CD4-positive, alpha-beta T cell treated with Interleukin-6 at 100 ng/mL for 8 hours (primary cell): ENCODE results near the gene ARHGAP4.

ENCODE experiments used
- DNase-seq: peaks from one replicate; pipeline ENCODE4 v3.0.0-alpha.2; 2020; ENCODE audit warnings: mixed read lengths, low spot score

The ARHGAP4 gene

DNA sequence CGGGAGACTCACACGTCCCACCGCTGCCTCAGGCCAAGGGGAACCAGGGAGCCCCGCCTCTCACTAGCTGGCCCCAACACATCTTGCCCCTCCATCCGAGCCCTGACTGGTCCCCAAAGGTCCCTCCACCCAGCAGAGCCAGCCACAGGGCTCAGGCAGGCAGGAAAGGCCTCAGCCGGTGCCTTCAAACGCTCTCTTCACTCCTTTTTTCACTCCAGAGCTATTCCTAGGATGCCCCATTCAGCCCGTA is 1.5 kb upstream of the ARHGAP4 start:
- DNase-seq, result peak; percentile 17

DNA sequence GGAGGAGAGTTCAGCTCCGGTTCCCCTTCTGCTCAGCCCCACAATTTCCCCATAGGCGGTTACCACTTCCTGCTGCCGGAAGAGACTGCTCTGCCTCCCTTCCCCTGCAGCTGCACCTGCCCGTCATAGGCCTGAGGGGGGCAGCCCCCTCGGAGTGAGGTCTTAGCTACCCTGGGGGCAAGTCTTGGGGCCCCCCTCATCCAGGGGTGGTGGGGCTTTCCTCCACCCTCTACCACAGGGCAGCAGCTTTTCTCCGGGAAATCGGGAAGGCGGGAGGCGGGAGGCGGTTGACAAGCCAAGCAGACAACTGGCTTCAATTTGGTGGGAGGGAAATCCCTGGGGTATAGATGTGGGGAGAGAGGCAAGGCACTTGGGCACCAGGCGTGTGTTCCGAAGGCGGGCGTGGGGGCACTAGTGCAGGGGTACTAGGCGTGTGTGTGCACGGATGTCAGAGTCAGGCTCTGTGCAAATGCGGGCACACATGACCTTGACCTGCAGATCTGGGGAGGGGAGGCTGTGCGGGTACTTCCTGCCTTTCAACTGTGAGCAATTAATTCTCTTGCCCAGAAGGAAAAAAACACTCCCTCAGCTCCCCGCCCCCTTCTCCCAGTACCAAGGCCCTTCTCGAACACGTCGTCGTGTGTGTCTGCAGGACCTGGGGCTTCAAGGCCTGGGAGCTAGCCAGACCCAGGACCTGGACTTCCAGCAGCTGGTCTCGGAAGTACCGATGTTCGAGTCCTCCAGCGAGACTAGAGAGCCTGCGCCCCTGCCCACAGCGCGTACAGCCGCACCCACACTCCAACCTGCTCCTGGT is 1.0 kb upstream of the ARHGAP4 start:
- DNase-seq, result peak; percentile 86

DNA sequence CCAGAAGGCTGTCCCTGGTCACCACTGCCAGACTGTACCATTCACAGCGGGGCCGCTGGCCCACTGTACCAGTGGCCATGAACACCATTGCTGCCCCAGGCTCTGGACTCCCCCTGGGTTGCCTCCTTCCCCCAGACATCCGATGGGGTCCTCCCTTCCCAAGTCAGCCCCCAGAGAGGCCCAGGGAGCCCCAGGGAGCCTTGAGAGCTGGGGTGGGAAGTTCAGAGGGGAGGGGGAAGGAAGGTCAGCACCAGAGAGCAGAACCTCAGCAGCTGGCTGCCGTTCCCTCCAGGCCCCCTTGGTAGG is 441 bp upstream of the ARHGAP4 start:
- no peak for DNase-seq

DNA sequence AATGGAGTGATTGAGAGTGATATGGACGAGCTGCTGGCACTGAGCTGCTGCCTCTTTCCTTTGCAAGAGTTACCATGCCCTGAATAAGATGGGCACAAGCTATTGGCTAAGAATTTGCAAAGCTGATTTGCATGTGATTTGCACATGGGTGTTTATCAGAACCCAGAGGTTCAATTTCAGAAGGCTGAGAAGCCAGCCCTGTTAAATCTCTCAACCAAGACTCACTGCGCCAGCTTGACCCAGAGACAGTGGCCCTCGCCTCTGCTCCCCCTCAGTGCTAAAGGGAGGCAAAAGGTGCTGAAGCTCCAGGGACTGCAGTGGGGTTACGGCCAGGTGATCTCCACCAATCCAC is 701 bp downstream of the ARHGAP4 start:
- no peak for DNase-seq

DNA sequence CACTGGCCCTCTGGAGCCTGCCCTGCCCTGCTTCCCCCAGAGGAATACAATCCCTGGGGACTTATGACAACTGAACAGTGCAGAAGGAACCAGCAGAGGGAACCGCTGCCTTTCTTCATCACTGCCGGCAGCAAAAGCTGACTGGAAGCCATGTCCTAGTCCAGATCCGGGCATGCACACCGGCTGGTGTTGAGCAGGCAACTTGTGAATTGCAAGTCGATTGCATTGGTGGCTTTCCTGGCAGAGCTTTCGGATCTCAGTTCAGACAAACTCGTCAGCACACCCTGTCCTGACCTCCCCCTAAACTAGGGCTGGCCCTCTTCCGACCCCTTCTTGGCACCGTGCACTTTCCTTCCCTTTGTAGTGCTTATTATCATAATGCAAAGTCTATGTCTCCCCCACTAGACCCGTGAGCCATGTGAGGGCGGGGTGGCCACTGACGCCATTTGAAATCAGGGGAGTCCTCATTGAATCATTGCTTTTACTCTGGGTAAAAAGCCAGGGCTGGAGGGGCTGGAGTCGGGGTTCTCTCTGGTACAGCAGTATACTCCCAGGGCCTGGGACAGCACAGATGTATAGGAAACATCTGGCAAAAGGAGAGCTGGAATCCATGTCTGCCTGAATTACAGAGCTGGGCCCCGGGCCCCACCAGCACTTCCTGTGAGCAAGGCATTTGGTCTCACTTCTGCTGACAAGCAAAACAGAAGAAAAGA is 1.8 kb downstream of the ARHGAP4 start:
- DNase-seq, result peak; percentile 56

DNA sequence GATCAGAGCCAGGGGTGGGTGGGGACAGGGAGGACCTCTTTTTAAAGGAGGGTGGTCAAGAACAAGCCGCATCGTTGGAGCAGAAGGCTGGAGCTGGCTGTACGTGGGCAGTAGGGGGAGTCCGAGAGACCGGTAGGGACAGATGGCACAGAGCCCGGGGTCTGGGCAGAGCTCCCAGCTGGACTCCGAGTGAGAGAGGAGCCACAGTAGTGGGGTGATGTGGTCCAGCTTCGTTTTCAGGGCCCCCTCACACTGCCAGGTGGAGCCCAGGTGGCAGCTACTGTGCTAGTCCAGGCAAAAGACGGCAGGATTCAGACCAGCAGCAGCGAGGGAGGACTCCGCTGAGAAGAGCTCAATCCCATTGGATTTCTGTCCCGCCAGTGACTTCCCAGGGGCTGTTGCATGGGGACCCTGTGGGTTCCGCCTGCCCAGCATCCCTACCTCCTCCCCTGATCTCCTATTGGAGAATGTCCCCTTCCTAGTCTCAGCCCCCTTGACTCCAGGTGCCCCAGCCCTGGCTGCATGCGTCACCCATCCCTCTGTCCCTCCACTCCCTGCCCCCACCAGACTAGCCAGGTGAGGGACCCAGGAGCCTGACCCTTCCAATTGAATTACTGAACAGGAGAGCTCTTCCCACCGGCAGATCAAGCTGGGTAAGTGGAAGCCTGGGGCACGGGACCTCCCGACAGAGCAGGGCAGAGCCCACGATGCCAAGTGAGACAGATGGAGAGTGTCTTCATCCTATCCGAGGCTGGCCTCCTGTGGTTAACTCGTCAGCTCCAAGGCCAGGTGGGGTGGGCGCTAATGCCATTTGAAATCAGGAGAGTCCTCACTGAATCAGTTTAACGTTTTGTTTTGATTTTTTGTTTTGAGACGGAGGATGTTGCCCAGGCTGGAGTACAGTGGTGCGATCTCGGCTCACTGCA is 2.9 kb downstream of the ARHGAP4 start:
- DNase-seq, result no peak

DNA sequence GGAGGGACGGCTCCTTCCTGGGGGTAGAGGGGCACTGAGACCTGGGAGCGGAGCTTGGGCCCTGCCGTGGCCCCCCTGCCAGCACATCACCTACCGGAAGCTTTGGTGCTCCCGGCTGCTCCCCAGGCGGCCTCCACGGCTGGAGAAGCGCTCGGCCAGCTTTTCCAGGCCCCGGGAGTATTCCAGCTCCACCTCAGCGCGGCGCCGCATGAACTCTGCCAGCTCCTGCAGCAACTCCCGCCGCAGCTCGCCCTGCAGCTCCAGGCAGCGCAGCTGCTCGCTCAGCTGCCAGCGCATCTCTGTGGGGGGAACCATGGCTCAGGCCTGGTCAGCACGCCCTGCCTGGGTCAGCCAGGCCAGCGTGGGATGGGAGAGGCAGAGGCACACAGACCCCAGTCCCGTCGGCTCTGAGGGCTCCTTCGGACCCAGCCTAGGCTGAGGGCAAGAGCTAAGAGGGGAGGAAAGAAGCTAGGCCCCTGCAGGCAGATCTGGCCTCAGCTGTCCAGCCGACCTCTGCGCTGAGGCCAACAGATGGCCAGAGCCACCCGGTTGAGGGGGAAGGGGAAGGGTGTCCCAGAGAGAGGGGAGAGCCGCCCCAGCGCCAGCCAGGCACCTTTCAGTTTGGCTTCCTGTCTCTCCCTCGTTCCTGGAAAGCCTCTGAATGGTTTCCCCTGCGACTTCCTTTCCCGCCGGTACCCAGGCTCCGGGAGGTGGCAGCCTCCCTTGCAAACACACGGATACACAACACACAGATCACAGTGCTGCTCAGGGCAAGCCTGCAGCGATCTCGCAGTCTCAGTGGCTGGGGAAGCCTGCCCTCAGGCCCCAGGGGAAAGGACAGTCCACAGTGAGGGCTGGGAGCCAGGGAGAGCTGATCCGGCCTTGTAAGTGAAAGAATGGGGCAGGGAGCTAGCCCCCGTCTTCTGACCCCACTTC is 4.3 kb downstream of the ARHGAP4 start:
- no peak for DNase-seq

DNA sequence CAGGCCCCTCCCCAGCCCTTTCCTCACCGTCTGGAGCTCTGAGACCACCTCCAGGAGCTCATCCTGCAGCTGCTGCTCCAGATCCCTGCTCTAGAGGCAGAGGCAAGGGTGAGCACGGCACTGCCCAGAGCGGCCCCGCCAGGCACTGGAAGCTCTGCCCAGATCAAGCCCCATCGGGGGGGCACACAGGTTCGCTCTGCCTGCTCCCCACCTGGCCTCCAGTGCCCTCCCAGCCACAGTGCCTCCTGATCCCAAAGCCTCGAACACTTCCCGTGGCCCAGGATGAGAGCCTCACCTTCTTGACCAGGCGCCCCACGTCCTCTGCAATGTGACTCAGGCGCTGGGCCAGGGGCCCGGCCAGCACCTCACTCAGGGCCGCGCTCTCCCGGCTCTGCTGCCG is 5.0 kb downstream of the ARHGAP4 start:
- no peak for DNase-seq

DNA sequence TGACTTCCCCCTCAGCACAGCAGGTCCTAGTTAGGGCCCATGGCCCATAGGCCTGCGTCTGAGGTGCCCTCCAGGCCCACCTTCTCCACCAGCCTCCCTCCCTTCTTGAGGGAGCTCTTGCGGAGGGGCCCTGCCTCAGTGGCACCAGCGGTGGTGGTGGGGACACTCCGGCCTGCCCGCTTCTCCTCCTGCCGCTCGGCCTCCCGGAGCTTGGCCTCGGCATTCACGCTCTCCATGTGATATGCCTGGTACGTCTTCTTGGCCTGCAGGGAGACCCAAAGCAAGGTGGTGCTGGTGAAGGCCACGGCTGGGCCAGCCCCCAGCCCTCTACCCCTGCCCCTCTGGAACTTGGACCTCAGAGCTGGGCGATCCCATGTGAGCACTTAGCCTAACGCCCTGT is 5.5 kb downstream of the ARHGAP4 start:
- DNase-seq, result no peak

DNA sequence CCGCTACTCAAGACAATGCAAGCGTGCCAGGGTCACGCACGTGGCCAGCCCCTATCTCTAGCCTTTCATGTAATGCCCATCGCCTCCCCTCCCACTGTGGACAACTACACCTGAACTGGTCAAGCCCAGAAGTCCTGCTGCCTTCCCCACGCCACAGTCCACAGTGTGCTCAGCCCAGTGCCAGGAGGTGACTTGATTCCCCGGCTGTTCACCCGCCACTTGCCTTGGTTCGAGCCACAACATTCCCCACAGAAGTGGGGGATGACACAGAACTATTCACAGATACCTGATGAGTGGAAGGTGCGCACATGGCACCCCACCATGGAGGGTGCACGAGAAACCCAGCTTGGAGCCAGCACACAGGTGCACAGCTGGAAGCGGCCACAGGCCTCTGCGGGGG is 6.8 kb downstream of the ARHGAP4 start:
- DNase-seq, result no peak

DNA sequence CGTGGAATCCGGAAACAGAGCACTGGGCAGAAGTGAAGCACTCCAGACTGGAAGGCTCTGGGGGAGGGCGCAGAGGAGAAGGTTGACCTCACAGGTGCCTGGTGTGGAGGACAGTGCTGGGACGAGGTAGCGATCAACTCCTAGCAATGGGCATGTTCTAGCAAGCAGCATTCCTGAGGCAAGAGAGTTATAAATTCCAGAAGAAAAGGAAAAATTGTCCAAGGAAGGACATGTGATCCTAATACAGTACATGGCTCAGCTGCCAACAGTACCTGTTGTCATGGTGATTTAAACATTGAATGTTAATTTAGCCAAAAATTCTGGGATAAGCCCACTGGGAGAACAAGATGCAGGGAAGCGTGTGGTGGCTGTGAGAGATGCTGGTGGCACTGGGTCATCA is 8.2 kb downstream of the ARHGAP4 start:
- no peak for DNase-seq

DNA sequence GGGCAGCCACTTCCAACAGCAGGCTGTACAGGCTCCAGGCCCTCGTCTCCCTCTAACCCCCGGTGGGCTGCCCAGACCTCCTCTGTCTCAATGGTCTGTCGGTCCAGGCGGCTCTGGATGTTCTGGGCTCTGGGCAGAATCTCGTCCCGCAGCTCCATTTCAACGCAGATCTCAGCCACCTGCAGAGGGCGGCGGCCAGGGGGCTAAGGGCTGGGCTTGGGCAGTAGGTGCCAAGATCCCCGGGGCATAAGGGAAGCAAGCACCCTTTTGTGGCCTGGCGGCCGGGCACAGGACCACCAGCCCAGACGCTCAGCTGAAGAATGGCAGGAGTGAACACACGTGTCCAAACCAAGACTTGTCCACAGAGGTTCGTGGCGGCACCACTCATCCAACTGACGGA is 12.4 kb downstream of the ARHGAP4 start:
- DNase-seq, result no peak

DNA sequence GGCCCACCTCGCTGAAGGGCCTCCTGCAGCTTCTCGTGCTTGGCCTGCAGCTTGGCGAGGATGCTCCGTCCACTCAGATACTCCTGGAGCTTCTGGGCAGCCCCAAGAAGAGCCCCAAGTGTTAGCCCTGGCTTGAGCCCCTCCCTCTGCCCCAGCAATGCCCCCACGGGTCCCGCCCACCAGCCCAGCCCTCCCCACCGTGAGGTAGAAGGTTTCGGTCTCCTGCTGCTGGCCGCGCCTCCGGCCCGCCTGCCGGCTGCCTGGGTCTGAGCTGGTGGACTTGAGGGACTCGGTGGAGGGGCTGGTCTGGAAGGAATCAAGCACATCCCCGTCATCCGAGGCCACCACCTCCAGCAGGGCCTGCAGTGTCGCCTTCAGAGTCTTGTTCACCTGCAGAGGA is 12.9 kb downstream of the ARHGAP4 start:
- no peak for DNase-seq

DNA sequence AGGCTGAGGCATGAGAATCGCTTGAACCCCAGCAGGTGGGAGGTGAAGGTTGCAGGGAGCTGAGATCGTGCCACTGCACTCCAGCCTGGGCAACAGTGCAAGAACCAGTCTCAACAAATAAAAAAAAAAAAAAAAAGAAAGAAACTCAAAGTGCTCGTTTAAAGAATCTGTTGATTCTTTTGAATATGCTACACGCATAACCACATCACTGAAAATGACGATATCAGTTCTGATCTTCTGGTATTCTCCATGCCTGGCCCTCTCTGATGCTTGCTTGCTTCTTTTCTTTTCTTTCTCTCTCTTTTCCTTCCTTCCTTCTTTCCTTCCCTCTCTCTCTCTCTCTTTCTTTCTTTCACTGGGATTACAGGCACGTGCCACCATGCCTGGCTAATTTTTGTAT is 14.3 kb downstream of the ARHGAP4 start:
- no peak for DNase-seq

DNA sequence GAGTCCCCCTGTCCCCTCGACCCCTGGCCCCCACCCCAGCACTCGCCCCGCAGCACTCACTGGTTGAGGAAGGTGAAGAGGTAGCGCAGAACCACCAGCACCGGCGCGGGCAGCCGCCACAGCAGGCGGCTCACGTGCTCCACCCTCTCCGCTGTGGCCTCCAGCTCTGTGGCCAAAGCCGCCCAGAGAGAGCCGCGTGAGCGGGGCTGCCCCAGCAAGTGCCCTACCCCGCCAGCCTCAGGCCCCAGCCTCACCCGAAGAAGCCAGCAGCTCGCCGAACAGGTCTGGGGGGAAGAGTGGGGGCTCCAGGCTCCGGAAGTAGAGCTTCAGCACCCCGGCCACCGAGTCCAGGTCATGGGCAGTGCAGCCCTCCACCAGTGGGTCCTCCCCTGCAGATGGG is 15.6 kb downstream of the ARHGAP4 start:
- DNase-seq, result no peak

DNA sequence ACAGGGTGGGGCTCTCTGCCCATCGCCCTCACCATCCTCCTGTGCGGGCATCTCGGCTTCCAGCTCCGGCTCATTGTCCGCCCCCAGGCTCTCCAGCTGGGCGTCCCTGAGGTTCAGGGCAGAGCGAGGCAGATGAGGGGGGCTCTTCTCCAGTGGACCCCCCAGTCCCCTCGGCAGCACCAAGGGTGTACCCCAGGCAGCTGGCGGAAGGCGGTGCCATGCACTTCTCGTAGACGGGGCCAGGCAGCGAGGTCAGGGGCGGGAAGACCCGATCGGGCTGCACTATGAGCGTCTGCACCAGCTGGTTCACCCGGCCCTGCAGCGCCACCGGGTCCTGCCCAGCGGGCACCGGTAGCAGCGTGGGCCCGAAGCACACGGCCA is 16.1 kb downstream of the ARHGAP4 start:
- no peak for DNase-seq

DNA sequence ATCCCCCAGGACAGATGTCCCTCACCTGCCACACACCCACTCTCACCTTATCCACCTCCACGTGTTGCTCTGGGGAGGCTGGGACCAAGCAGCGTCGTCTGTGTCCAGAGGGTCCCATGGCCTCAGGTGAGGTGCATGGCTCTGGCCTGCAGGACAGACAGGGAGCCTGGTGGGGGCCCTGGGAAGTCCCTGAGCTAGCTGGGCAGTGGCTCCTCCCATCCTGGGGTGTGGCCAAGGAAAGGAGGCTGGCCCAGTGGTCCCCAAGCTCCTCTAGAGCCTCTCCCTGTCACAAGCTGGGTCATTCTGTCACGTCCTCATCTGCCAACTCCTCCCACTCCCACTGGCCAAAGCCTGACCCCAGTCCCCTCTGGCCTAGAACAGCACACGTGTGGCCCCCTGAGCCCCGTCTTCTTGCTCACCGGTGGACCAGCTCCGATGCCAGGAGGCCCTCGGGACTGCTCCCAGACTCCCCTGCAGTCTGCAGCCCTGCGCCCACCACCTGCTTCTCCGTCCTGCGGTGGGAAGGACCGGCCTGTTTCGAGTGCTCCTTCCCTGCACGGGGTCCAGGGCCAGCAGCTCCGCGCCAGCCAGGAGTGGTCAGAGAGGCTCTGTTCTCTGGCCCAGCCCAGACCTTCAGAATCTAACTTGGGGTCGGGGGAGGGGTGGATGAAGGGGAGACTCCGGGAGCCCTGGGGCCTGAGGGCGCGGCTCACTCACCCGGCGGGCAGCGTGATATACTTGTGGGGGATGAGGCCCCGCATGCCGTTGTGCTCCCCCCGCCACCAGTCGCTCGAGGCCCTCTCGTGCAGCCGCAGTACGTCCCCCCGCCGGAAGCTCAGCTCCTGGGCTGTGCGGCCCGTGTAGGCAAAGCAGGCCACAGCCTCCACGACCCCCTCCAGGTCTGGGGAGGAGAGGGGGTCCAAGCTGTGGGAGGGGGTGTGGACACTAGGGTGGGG is 16.8 kb downstream of the ARHGAP4 start:
- DNase-seq, result no peak

DNA sequence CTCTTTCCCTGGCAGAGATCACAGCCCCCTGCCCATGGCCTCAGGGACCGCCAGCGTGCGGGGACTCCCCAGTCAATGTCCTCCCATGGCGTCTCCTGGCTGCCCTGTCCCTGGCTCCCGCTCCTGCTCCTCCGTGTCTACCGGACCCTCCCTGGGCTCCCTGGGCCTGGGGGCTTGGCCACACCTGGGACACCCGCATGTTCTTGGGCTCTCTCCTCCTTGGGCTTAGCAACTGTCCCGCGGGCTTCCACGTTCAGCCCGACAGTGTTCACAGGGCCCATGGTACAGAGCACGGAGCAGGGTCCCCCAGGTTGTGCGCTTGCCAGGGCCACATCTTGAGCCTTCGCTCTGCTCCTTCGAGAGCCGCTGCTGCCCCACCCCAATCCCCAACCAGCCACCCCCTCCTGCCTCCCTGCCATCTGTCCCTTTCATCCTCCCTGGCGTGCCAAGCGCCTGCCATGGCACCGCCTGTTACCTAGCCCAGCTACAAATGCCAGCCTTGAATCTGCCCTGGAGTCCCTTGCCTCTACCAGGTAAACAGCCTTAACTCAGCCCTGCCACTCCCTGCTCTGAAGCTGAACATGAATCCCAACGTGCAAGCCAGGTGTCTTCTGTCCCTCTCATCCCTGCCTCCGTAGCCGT is 17.7 kb downstream of the ARHGAP4 start:
- DNase-seq, result no peak

DNA sequence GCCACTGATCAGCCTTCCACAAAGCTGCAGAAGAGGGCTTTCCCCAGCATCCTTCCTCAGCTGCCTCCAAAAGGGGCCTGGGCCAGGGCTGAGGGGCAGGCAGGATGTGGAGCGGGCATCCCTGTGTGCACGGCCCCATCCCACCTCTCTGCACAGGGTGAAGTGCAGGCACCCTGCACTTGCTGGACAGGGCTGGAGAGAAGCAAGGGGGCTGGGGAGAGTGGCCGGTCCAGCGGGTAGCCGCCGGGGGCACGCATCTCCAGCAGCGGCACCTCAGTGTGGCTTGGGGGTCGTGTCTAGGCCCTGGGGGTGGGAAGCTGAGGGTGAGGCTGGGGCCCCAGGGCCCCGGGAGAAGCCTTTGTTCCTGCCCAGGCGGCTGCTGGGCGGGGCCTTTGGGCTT is 18.6 kb downstream of the ARHGAP4 start:
- DNase-seq, result no peak

DNA sequence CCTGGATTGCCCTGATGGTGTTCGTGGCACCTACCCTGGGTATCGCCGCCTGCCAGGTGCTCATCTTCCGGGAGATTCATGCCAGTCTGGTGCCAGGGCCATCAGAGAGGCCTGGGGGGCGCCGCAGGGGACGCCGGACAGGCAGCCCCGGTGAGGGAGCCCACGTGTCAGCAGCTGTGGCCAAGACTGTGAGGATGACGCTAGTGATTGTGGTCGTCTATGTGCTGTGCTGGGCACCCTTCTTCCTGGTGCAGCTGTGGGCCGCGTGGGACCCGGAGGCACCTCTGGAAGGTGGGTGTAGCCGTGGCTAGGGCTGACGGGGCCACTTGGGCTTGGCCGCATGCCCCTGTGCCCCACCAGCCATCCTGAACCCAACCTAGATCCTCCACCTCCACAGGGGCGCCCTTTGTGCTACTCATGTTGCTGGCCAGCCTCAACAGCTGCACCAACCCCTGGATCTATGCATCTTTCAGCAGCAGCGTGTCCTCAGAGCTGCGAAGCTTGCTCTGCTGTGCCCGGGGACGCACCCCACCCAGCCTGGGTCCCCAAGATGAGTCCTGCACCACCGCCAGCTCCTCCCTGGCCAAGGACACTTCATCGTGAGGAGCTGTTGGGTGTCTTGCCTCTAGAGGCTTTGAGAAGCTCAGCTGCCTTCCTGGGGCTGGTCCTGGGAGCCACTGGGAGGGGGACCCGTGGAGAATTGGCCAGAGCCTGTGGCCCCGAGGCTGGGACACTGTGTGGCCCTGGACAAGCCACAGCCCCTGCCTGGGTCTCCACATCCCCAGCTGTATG is 19.7 kb downstream of the ARHGAP4 start:
- no peak for DNase-seq
